GM18867 (cell line): ENCODE results near the gene WHRN.

Source experiments
- ATAC-seq: cut with Tn5 transposase; IDR thresholded peaks from one replicate; pipeline ENCODE4 v1.9.1; 2021; ENCODE audit warnings: mild to moderate bottlenecking, moderate library complexity; ENCODE audit not compliant: unreplicated experiment

WHRN gene

GRCh38 chr9:114385397-114386181, 119.7 kb downstream of the WHRN start:
- peak; percentile 88 for ATAC-seq

- ATAC-seq, result no peak
Measured at GRCh38 chr9:114384836-114385396, 120.4 kb downstream of the WHRN start.

- no peak for ATAC-seq
Measured at GRCh38 chr9:114384341-114384740, 120.9 kb downstream of the WHRN start.

GRCh38 chr9:114383521-114384231, 121.6 kb downstream of the WHRN start:
- ATAC-seq, result no peak

- ATAC-seq, result no peak
Measured at GRCh38 chr9:114382699-114383520, 122.4 kb downstream of the WHRN start.

- ATAC-seq, result no peak
Measured at GRCh38 chr9:114378883-114379282, 126.4 kb downstream of the WHRN start.

- no peak for ATAC-seq
Measured at GRCh38 chr9:114378016-114378415, 127.3 kb downstream of the WHRN start.

- ATAC-seq, result no peak
Measured at GRCh38 chr9:114376586-114377445, 128.5 kb downstream of the WHRN start.

GRCh38 chr9:114375386-114376175, 129.7 kb downstream of the WHRN start:
- no peak for ATAC-seq

- ATAC-seq, result no peak
Measured at GRCh38 chr9:114374936-114375335, 130.3 kb downstream of the WHRN start.

GRCh38 chr9:114373960-114374730, 131.1 kb downstream of the WHRN start:
- no peak for ATAC-seq

- peak; percentile 95 for ATAC-seq
Measured at GRCh38 chr9:114372921-114373448, 132.3 kb downstream of the WHRN start.

GRCh38 chr9:114371973-114372917, 133.0 kb downstream of the WHRN start:
- no peak for ATAC-seq

- ATAC-seq, result no peak
Measured at GRCh38 chr9:114371343-114371944, 133.8 kb downstream of the WHRN start.

GRCh38 chr9:114370968-114371320, 134.3 kb downstream of the WHRN start:
- ATAC-seq, result no peak

- no peak for ATAC-seq
Measured at GRCh38 chr9:114370251-114370967, 134.9 kb downstream of the WHRN start.
